HL-60 (cell line): ENCODE data around the gene FBXO21.

Source experiments
- REST ChIP-seq: IDR thresholded peaks from 2 replicates; pipeline ENCODE4 v1.6.1; 2012; ENCODE audit warnings: low read depth; ENCODE audit not compliant: insufficient replicate concordance
- TF ChIP-seq, protein P1 (sequence below): IDR thresholded peaks from one replicate; pipeline ENCODE4 v1.5.1; 2011; ENCODE audit warnings: low read length, control low read depth, inconsistent platforms; ENCODE audit not compliant: insufficient read depth

DNA sequence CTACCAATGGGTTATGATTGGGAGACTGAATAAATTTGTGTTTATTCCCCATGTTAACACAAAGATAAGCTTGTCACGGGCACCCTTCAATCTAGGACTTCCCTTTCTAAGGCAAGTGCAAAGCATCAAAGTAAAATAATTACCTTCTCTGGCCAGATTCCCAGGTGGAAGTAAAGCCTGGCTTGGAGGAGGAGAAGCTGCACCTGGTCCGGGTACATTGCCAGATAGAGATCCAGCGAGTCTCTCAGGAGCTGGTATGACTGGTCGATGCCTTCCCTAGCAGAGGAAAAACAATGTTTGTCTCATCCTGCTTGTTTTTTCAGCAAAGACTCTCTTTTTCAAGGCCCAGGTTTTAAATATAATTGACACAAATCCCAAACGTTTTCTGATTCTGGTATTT, 24.9 kb downstream of the FBXO21 start:
- TF ChIP-seq, protein P1, sequence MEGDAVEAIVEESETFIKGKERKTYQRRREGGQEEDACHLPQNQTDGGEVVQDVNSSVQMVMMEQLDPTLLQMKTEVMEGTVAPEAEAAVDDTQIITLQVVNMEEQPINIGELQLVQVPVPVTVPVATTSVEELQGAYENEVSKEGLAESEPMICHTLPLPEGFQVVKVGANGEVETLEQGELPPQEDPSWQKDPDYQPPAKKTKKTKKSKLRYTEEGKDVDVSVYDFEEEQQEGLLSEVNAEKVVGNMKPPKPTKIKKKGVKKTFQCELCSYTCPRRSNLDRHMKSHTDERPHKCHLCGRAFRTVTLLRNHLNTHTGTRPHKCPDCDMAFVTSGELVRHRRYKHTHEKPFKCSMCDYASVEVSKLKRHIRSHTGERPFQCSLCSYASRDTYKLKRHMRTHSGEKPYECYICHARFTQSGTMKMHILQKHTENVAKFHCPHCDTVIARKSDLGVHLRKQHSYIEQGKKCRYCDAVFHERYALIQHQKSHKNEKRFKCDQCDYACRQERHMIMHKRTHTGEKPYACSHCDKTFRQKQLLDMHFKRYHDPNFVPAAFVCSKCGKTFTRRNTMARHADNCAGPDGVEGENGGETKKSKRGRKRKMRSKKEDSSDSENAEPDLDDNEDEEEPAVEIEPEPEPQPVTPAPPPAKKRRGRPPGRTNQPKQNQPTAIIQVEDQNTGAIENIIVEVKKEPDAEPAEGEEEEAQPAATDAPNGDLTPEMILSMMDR = no peak
- no peak for TF ChIP-seq REST
